ENCODE results near the gene ABLIM2.
"Not testable (repeated sequence)": the region's sequence is repeated elsewhere in the genome, so short reads cannot be mapped to it uniquely, and the experiment has no call there.

Gene ABLIM2

DNA sequence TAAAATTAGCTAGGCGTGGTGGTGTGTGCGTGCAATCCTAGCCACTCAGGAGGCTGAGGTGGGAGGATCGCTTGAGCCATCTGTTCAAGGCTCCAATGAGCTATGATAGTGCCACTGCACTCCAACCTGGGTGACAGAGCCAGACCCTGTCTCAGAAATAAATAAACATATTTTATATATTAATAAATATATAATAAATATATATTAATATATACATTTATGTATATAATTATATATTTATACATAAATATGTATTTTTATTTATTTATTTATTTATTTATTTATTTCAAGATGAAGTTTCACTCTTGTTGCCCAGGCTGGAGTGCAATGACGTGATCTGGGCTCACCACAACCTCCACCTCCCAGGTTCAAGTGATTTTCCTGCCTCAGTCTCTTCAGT lies 214.9 kb downstream of the ABLIM2 start:
- H3K4me3 ChIP-seq (ENCODE audit: low read depth, low read length); H3K9me3 ChIP-seq (ENCODE audit: control insufficient read depth, insufficient read depth, low read depth, low read length); H3K27ac ChIP-seq (ENCODE audit: low read depth, low read length); H3K9ac ChIP-seq (ENCODE audit: low read length); H3K36me3 ChIP-seq (ENCODE audit: control insufficient read depth, insufficient read depth, low read length); H3K27me3 ChIP-seq (ENCODE audit: control insufficient read depth, insufficient read depth, low read length): not testable (repeated sequence)
- H3K4me1 ChIP-seq (ENCODE audit: control insufficient read depth, insufficient read depth, low read length) = peaks cover 10% of the 10 kb centered on the region

DNA sequence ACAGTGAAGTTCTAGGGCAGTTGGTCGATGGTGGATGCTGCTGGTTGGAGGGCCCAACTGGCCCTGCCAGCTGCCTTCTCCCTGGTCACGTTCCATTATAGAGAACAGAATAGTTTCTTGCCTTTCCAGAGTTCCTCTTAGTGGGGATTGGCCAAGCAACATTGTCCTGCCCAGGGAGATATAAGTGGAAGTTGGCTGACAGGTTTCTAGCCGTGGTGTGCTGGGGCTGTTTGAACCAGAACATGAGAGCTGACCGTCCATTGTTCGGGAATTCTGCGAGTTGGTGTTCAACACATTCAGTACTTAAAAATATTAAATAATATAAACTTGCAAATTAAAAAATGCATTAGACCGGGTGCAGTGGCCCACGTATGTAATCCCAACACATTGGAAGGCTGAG lies 215.4 kb downstream of the ABLIM2 start:
- no peak overlapping the region for H3K27ac ChIP-seq (ENCODE audit: low read depth, low read length)

DNA sequence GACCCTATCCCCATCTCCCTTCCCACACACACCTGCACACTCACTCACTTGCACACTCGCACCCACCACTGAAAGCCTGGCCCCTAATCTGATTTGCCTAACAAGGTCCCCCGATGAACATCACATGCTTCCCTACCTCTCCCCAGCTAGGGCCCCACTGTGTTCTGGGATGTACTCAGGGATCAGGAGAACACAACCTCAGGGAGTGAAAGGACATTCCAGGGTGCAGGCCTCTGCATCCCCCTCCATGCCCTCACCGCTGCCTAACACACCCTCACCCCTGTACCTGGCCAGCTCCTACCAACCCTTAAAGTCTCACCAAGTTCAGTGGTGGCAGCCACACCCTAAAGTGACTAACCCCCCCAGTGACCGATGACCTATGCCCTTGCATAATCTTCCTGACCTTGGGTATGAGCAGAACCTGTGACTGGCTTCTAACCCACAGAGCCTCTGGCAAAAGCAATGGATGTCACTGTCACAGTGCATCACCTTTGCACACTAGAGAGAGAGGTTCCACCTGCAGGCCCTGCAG lies 216.6 kb downstream of the ABLIM2 start:
- no peak overlapping the region for H3K27ac ChIP-seq (ENCODE audit: low read depth, low read length)
- no peak overlapping the region for H3K4me3 ChIP-seq (ENCODE audit: low read depth, low read length)
- H3K36me3 ChIP-seq (ENCODE audit: control insufficient read depth, insufficient read depth, low read length) = no peaks in the 10 kb centered on the region
- H3K4me1 ChIP-seq (ENCODE audit: control insufficient read depth, insufficient read depth, low read length) = peaks cover 18% of the 10 kb centered on the region
- H3K27me3 ChIP-seq (ENCODE audit: control insufficient read depth, insufficient read depth, low read length) = no peaks in the 10 kb centered on the region
- no peak overlapping the region for H3K9ac ChIP-seq (ENCODE audit: low read length)
- no peaks in the 10 kb centered on the region for H3K9me3 ChIP-seq (ENCODE audit: control insufficient read depth, insufficient read depth, low read depth, low read length)

More for the DNA sequence above, 215.4 kb downstream of the ABLIM2 start:
- Histone ChIP-seq H3K4me1 (ENCODE audit: control insufficient read depth, insufficient read depth, low read length) (peaks cover 13% of the 10 kb centered on the region), H3K4me3 (ENCODE audit: low read depth, low read length) (no peak overlapping the region), H3K9ac (ENCODE audit: low read length) (no peak overlapping the region), H3K27me3 (ENCODE audit: control insufficient read depth, insufficient read depth, low read length) (no peaks in the 10 kb centered on the region), H3K9me3 (ENCODE audit: control insufficient read depth, insufficient read depth, low read depth, low read length) (no peaks in the 10 kb centered on the region), H3K36me3 (ENCODE audit: control insufficient read depth, insufficient read depth, low read length) (no peaks in the 10 kb centered on the region)

DNA sequence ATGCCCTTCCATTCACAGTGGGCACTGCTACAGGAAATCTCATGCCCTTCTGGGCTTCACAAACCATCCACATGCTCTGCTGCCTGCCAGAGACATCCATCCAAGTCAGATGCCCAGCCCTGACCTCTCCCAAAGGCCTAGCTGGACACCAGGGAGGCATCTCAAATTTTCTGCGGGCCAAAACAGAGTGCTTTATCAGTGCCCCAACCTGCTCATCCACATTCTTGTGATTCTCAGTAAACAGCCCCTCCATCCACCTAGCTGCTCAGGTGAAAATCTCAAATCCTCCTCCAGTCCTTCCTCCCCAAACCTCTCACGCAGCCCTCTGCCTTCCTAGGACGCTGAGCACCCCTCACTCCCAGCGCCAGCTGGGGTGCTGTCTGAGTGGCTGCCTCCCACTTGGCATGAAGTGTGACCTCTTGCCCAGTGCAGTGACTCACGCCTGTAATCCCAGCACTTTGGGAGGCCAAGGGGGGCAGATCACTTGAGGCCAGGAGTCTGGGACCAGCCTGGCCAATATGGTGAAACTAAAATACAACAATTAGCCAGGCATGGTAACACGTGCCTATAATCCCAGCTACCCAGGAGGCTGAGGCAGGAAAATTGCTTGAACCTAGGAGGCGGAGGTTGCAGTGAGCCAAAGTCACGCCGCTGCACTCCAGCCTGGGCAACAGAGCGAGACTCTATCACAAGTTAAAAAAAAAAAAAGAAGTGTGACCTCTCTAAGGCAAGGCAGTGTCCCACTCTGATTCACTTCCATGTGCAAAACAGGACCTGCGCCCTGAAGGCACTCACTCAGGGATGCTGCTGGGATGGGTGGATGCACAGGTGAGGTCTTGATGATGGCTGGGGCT lies 217.3 kb downstream of the ABLIM2 start:
- Histone ChIP-seq H3K27ac (ENCODE audit: low read depth, low read length) (no peak overlapping the region), H3K9ac (ENCODE audit: low read length) (peak overlapping the region; percentile 9), H3K4me1 (ENCODE audit: control insufficient read depth, insufficient read depth, low read length) (peaks cover 18% of the 10 kb centered on the region)

DNA sequence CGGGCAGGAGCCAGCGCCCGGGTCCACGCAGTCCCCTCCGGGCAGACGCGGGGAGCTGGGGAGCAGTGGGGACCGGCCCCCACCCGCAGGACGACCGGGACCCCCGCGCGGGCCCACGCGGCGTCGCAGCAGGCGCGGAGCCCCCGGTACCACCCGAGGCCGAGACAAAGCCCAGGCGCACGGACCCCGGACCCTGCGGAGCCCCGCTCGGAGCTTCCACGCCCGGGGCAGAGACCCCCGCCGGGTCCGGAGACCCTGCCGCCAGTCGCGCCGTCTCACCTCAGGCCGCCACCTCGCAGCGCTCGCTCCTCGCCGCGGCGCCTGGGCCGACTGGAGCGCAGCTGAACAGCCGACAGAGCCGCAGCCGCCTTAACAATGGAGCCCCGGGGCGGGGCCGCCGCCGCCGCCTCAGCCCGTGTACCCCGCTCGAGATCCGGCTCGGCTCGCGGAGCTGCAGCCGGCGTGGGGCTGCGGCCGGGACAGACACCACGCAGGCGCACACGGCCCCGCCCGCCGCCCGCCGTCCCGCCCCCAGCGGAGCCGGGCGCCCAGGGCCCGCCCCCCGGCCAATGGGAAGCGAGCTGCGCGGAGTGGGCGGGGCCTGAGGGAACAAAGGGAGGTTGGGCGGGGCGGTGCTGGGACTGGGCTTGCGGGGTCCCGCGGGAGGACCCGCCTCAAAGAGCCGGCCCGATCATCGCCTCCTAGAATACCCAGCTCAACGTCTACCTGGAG lies 219.1 kb downstream of the ABLIM2 start, which contains the start of gene AFAP1:
Gene AFAP1, minus strand, starts transcription at position 485 of the 732 bp plus-strand sequence. CDS start 67,783 bp downstream, outside the sequence.
- H3K27me3 ChIP-seq (ENCODE audit: control insufficient read depth, insufficient read depth, low read length) = no peaks in the 10 kb centered on the region
- H3K27ac ChIP-seq (ENCODE audit: low read depth, low read length) = peak within 1 kb of the TSS; percentile 69; the same call in 1 of the 2 replicates
- H3K4me3 ChIP-seq (ENCODE audit: low read depth, low read length) = peak within 1 kb of the TSS; percentile 81
- H3K9me3 ChIP-seq (ENCODE audit: control insufficient read depth, insufficient read depth, low read depth, low read length) = no peaks in the 10 kb centered on the region
- H3K9ac ChIP-seq (ENCODE audit: low read length) = peak within 1 kb of the TSS; percentile 86
- H3K4me1 ChIP-seq (ENCODE audit: control insufficient read depth, insufficient read depth, low read length) = peaks cover 22% of the 10 kb centered on the region
- H3K36me3 ChIP-seq (ENCODE audit: control insufficient read depth, insufficient read depth, low read length) = no peaks in the 10 kb centered on the region

More for the DNA sequence above, 217.3 kb downstream of the ABLIM2 start:
- Histone ChIP-seq H3K4me3 (ENCODE audit: low read depth, low read length) (no peak overlapping the region), H3K36me3 (ENCODE audit: control insufficient read depth, insufficient read depth, low read length) (no peaks in the 10 kb centered on the region), H3K27me3 (ENCODE audit: control insufficient read depth, insufficient read depth, low read length) (no peaks in the 10 kb centered on the region), H3K9me3 (ENCODE audit: control insufficient read depth, insufficient read depth, low read depth, low read length) (no peaks in the 10 kb centered on the region)

DNA sequence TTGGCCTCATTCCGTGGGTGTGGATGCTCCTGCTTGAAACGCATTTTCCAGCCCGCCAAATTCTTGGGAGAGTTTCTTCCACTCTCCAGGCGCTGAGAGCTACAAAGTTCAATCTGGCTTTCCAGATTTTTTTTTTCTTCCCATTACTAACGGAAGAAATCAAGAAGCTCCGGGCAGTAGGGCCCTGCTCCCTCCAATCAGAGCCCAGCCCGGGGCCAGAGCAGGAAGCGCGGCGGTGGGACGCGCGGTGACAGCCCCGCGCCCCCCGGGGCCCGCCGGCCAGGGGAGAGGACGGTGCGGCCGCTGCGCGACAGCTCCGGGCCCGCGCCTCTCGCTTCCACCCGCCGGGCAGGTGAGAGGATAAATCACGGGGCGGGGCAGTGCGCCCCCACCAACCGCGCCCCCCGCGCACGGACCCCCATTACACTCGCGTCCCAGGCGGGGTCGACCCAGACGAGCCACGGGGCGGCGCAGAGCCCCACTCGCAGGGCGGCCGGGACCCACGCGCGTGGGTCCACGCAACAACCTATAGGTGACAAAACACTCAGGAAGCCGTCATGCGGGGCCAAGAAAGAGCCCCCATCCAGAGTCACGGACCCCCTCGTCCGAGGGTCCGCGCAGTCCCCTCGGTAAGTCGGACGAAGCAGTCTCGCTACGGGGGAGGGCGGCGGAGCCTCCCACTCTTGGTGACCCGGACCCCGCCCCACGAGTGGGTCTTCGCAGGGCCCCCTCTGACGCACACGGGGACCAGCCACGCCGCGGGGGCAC lies 219.8 kb downstream of the ABLIM2 start:
- Histone ChIP-seq H3K27ac (ENCODE audit: low read depth, low read length) (peak overlapping the region; percentile 69; the same call in 1 of the 2 replicates), H3K27me3 (ENCODE audit: control insufficient read depth, insufficient read depth, low read length) (no peaks in the 10 kb centered on the region), H3K4me1 (ENCODE audit: control insufficient read depth, insufficient read depth, low read length) (peaks cover 22% of the 10 kb centered on the region), H3K36me3 (ENCODE audit: control insufficient read depth, insufficient read depth, low read length) (peaks cover 2% of the 10 kb centered on the region; the same call in 1 of the 2 replicates), H3K9me3 (ENCODE audit: control insufficient read depth, insufficient read depth, low read depth, low read length) (no peaks in the 10 kb centered on the region), H3K4me3 (ENCODE audit: low read depth, low read length) (peak overlapping the region; percentile 81), H3K9ac (ENCODE audit: low read length) (peak overlapping the region; percentile 86)

DNA sequence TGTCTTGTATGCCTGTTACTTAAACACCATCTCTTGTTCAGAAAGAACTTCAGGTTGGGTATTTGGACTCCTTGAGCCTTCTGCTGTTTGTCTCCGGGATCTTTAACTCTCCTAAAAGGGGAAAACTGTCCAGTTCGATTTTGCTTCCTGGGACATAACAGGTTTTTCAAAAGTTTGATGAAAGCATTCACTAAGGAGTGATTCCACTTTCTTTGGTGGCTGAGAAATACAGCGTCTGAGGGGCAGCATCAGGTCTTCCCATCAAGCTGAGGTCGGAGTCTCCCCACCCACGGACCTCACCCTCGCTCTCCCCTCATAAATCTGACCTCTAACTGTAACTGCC lies 220.4 kb downstream of the ABLIM2 start:
- peak overlapping the region; percentile 86 for H3K9ac ChIP-seq (ENCODE audit: low read length)
- H3K4me3 ChIP-seq (ENCODE audit: low read depth, low read length) = peak overlapping the region; percentile 81
- H3K27ac ChIP-seq (ENCODE audit: low read depth, low read length) = no peak overlapping the region

DNA sequence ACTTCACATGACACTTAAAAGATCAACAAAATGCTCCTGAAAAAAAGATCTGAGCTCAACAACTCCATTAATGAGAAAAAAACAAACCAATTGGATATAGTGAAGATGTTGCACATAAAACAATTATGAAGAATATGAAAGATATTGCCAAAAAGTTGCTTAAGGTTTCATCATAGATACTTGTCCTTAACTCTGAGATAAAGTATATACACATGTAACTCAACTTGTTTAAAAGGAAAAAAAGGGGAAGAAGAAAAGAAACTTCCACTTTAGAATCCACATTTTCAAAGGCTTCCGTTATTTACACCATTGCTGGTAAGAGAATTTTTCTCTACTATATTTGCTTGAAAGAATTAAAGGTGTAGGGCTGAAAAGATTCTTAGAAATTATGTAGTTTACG lies 221.6 kb downstream of the ABLIM2 start:
- no peak overlapping the region for H3K27ac ChIP-seq (ENCODE audit: low read depth, low read length)
- H3K27me3 ChIP-seq (ENCODE audit: control insufficient read depth, insufficient read depth, low read length) = no peaks in the 10 kb centered on the region
- H3K9ac ChIP-seq (ENCODE audit: low read length) = no peak overlapping the region
- no peaks in the 10 kb centered on the region for H3K9me3 ChIP-seq (ENCODE audit: control insufficient read depth, insufficient read depth, low read depth, low read length)
- peaks cover 22% of the 10 kb centered on the region for H3K4me1 ChIP-seq (ENCODE audit: control insufficient read depth, insufficient read depth, low read length)
- H3K4me3 ChIP-seq (ENCODE audit: low read depth, low read length) = no peak overlapping the region
- peaks cover 8% of the 10 kb centered on the region; the same call in 1 of the 2 replicates for H3K36me3 ChIP-seq (ENCODE audit: control insufficient read depth, insufficient read depth, low read length)

More for the DNA sequence above, 220.4 kb downstream of the ABLIM2 start:
- H3K27me3 ChIP-seq (ENCODE audit: control insufficient read depth, insufficient read depth, low read length) = no peaks in the 10 kb centered on the region
- H3K36me3 ChIP-seq (ENCODE audit: control insufficient read depth, insufficient read depth, low read length) = peaks cover 5% of the 10 kb centered on the region; the same call in 1 of the 2 replicates
- no peaks in the 10 kb centered on the region for H3K9me3 ChIP-seq (ENCODE audit: control insufficient read depth, insufficient read depth, low read depth, low read length)
- peaks cover 22% of the 10 kb centered on the region for H3K4me1 ChIP-seq (ENCODE audit: control insufficient read depth, insufficient read depth, low read length)

DNA sequence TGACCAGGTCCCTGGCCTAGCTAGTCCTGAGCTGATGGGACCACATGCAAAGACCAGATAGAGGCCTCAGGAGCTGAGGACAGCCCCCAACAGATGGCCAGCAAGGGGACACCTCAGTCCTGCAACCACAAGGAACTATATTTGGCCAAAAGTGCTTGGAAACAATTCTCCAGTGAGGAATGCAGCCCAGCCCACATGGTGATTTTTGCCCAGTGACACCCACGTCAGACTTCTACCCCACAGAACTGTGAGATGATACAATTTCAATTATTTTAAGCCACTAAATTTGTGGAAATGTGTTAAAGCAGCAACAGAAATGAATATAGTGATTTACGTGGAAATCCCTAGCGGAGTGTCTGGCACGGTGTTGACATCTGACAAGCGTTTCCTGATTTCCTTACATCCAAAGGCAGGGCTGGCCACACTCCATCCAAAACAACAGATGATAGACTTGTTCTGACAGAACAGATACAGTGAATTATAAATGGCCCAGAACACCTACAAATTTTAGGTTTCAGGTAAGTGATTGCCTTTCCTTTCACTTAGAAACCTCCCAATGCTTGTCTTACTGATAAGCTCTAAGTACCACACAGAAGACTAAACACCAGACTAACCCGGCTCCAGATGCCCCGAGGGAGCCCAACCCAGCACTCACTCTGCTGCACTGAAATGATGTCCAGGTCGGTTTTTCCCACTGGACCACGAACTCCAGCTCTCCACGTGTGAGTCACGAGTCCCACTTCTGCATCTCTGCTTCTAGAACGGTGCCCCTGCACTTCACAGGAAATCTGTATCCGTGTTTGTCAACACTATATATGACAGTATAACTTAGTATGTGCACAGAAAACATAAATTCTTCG lies 224.7 kb downstream of the ABLIM2 start:
- Histone ChIP-seq H3K9me3 (ENCODE audit: control insufficient read depth, insufficient read depth, low read depth, low read length) (no peaks in the 10 kb centered on the region), H3K36me3 (ENCODE audit: control insufficient read depth, insufficient read depth, low read length) (peaks cover 8% of the 10 kb centered on the region; the same call in 1 of the 2 replicates), H3K4me3 (ENCODE audit: low read depth, low read length) (no peak overlapping the region), H3K27ac (ENCODE audit: low read depth, low read length) (no peak overlapping the region), H3K4me1 (ENCODE audit: control insufficient read depth, insufficient read depth, low read length) (peaks cover 29% of the 10 kb centered on the region), H3K27me3 (ENCODE audit: control insufficient read depth, insufficient read depth, low read length) (no peaks in the 10 kb centered on the region), H3K9ac (ENCODE audit: low read length) (no peak overlapping the region)

DNA sequence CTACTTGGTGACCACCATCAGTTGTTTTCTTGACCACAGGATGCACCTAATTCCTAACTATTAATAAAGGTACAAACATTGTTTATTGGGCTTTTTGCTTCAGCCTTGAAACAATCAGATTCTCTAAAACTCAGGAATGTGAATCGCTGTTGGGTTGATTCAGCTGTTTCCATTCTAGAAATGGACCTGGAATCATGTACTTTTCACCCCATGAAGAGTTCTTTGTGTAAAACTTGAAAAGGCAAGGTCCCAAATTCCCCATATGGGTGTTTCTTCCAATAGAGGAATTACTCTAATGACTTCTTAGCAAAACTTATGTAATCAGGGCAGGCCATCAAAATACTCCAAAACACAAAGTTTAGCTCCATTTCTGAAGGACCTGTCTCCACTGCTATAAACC lies 226.3 kb downstream of the ABLIM2 start:
- H3K27me3 ChIP-seq (ENCODE audit: control insufficient read depth, insufficient read depth, low read length) = no peaks in the 10 kb centered on the region

More for the DNA sequence above, 226.3 kb downstream of the ABLIM2 start:
- Histone ChIP-seq H3K9me3 (ENCODE audit: control insufficient read depth, insufficient read depth, low read depth, low read length) (no peaks in the 10 kb centered on the region), H3K4me1 (ENCODE audit: control insufficient read depth, insufficient read depth, low read length) (peaks cover 24% of the 10 kb centered on the region), H3K4me3 (ENCODE audit: low read depth, low read length) (no peak overlapping the region), H3K27ac (ENCODE audit: low read depth, low read length) (no peak overlapping the region), H3K36me3 (ENCODE audit: control insufficient read depth, insufficient read depth, low read length) (peaks cover 8% of the 10 kb centered on the region; the same call in 1 of the 2 replicates), H3K9ac (ENCODE audit: low read length) (no peak overlapping the region)

Data from HUES6 (cell line).